ENCODE measurements around the gene PALLD. TPM values are rescaled to one million over a fixed set of nuclear protein-coding genes. Genes with fewer than 3 reads are reported as not detected.

The PALLD gene
- total RNA-seq, 1 experiment from 2014 or later: 6.5 TPM

DNA sequence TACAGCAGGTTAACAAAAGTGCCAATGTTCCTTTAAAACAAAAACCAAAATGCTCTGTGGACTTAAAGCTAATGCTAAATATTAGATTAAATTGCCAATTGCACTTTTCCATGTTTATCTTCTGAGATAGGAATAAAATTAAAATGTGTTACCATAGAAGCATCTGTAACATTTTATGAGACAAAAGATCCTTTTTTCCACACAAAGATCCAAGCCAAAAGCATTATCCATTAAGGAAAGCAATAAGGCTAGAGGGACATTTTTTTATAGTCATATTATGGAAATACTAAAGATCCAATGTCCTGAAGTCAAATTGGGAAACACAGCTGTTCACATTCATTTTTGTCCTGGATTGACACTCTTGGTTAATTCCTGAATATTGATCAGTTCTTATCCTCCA, 73.6 kb downstream of the PALLD start:
- in situ Hi-C loops (cut with HindIII; ENCODE audit: low pct_unique_long_range_greater_than_20kb, low sequenced_read_pairs) (no loop called here), intact Hi-C loops (cut with micrococcal nuclease; ENCODE audit: unreplicated experiment) (no loop called here)
- ChIA-PET CTCF (no interaction called here), POLR2A (no interaction called here)
- Histone ChIP-seq H3K4me1 (ENCODE audit: control insufficient read depth, insufficient read depth, low read length) (no peaks in the 10 kb centered on the region), H3K27ac (ENCODE audit: low read length) (no peak overlapping the region), H3K27me3 (ENCODE audit: control insufficient read depth, insufficient read depth, low read length) (no peaks in the 10 kb centered on the region), H3K9me3 (ENCODE audit: control insufficient read depth, insufficient read depth, low read depth, low read length) (no peaks in the 10 kb centered on the region), H3K4me3 (ENCODE audit: low read depth in 2 of 2, low read length in 2 of 2) (no peak overlapping the region), H3K36me3 (ENCODE audit: control insufficient read depth, insufficient read depth, low read length) (no peaks in the 10 kb centered on the region)
- no peak for DNase-seq (ENCODE audit: low read depth, low spot score)
- TF ChIP-seq, protein P1, sequence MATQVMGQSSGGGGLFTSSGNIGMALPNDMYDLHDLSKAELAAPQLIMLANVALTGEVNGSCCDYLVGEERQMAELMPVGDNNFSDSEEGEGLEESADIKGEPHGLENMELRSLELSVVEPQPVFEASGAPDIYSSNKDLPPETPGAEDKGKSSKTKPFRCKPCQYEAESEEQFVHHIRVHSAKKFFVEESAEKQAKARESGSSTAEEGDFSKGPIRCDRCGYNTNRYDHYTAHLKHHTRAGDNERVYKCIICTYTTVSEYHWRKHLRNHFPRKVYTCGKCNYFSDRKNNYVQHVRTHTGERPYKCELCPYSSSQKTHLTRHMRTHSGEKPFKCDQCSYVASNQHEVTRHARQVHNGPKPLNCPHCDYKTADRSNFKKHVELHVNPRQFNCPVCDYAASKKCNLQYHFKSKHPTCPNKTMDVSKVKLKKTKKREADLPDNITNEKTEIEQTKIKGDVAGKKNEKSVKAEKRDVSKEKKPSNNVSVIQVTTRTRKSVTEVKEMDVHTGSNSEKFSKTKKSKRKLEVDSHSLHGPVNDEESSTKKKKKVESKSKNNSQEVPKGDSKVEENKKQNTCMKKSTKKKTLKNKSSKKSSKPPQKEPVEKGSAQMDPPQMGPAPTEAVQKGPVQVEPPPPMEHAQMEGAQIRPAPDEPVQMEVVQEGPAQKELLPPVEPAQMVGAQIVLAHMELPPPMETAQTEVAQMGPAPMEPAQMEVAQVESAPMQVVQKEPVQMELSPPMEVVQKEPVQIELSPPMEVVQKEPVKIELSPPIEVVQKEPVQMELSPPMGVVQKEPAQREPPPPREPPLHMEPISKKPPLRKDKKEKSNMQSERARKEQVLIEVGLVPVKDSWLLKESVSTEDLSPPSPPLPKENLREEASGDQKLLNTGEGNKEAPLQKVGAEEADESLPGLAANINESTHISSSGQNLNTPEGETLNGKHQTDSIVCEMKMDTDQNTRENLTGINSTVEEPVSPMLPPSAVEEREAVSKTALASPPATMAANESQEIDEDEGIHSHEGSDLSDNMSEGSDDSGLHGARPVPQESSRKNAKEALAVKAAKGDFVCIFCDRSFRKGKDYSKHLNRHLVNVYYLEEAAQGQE (IDR thresholded peaks at IDR 0.05; ENCODE audit: insufficient read depth in 1 of 2, low read depth in 2 of 2, low read length in 1 of 2): no peak
- TF ChIP-seq, protein P2, sequence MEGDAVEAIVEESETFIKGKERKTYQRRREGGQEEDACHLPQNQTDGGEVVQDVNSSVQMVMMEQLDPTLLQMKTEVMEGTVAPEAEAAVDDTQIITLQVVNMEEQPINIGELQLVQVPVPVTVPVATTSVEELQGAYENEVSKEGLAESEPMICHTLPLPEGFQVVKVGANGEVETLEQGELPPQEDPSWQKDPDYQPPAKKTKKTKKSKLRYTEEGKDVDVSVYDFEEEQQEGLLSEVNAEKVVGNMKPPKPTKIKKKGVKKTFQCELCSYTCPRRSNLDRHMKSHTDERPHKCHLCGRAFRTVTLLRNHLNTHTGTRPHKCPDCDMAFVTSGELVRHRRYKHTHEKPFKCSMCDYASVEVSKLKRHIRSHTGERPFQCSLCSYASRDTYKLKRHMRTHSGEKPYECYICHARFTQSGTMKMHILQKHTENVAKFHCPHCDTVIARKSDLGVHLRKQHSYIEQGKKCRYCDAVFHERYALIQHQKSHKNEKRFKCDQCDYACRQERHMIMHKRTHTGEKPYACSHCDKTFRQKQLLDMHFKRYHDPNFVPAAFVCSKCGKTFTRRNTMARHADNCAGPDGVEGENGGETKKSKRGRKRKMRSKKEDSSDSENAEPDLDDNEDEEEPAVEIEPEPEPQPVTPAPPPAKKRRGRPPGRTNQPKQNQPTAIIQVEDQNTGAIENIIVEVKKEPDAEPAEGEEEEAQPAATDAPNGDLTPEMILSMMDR (IDR thresholded peaks at IDR 0.05): no peak
- TF ChIP-seq SIN3A (IDR thresholded peaks at IDR 0.05; ENCODE audit: borderline replicate concordance, insufficient read depth, low read depth, low read length) (no peak), TCF7L2 (IDR thresholded peaks at IDR 0.05; ENCODE audit: low read depth, low read length) (no peak), POLR2AphosphoS5 (IDR thresholded peaks at IDR 0.05; ENCODE audit: low read depth, low read length) (no peak)
- ATAC-seq: no peak
- BruUV-seq (replicated peaks): no TSS peak

DNA sequence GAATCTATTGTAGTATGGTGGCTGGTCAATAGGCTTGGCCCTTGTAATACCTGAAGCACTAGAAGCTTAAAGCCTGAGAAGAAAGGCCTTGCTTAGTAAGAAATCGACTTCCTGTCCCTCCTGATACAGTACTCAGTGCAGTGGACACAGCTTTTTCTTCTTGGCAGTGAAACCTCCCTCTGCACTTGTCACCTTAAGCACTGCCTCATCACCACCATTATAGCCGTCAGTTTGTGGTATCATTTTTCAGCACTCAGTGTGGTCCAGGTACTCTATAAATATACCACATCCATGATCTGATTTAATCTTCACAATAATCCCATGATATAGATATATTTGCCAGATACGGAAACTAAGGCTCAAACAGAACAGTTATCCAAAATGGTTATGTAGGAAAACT, 75.2 kb downstream of the PALLD start:
- DNase-seq (ENCODE audit: low read depth, low spot score) (no peak), ATAC-seq (no peak)
- Histone ChIP-seq H3K4me1 (ENCODE audit: control insufficient read depth, insufficient read depth, low read length) (no peaks in the 10 kb centered on the region), H3K9me3 (ENCODE audit: control insufficient read depth, insufficient read depth, low read depth, low read length) (no peaks in the 10 kb centered on the region), H3K27me3 (ENCODE audit: control insufficient read depth, insufficient read depth, low read length) (no peaks in the 10 kb centered on the region), H3K27ac (ENCODE audit: low read length) (no peak overlapping the region), H3K4me3 (ENCODE audit: low read depth in 2 of 2, low read length in 2 of 2) (no peak overlapping the region), H3K36me3 (ENCODE audit: control insufficient read depth, insufficient read depth, low read length) (no peaks in the 10 kb centered on the region)
- ChIA-PET POLR2A (no interaction called here), CTCF (no interaction called here)
- intact Hi-C loops (cut with micrococcal nuclease; ENCODE audit: unreplicated experiment) (no loop called here), in situ Hi-C loops (cut with HindIII; ENCODE audit: low pct_unique_long_range_greater_than_20kb, low sequenced_read_pairs) (no loop called here)
- BruUV-seq (replicated peaks): no TSS peak
- TF ChIP-seq, protein P2 (IDR thresholded peaks at IDR 0.05): no peak
- TF ChIP-seq POLR2AphosphoS5 (IDR thresholded peaks at IDR 0.05; ENCODE audit: low read depth, low read length): no peak
- TF ChIP-seq TCF7L2 (IDR thresholded peaks at IDR 0.05; ENCODE audit: low read depth, low read length): no peak
- TF ChIP-seq, protein P1 (IDR thresholded peaks at IDR 0.05; ENCODE audit: insufficient read depth in 1 of 2, low read depth in 2 of 2, low read length in 1 of 2): no peak
- no peak for TF ChIP-seq SIN3A (IDR thresholded peaks at IDR 0.05; ENCODE audit: borderline replicate concordance, insufficient read depth, low read depth, low read length)

All from Panc1 (cell line).